Measurements from ENCODE around the gene SH3BP4. TPM values are rescaled to one million over a fixed set of nuclear protein-coding genes. Genes with fewer than 3 reads are reported as not detected.

Gene SH3BP4
- total RNA-seq, 1 donor from 2014 or later = 115 TPM

DNA sequence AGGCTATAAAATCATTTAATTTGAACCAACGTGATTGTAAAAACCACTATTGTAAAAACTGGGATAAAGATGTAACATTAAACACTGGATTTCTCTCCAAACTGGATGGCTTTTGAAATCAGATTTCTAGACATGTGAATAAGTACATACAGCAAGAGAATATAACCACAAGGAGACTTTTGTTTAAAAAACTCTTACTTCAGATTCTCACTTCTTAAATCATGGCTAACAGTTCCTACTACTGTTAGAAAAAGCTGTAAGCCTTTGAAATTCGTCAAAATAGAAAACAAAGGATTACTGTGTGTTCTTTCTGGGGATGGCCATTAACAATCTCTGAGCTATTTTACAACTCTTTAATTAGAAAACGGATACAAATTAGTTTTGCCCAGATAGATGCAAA lies 39.4 kb upstream of the SH3BP4 start:
- H3K36me3 ChIP-seq (ENCODE audit: control insufficient read depth, insufficient read depth, low read length) = no peaks in the 10 kb centered on the region
- TF ChIP-seq, protein P1, sequence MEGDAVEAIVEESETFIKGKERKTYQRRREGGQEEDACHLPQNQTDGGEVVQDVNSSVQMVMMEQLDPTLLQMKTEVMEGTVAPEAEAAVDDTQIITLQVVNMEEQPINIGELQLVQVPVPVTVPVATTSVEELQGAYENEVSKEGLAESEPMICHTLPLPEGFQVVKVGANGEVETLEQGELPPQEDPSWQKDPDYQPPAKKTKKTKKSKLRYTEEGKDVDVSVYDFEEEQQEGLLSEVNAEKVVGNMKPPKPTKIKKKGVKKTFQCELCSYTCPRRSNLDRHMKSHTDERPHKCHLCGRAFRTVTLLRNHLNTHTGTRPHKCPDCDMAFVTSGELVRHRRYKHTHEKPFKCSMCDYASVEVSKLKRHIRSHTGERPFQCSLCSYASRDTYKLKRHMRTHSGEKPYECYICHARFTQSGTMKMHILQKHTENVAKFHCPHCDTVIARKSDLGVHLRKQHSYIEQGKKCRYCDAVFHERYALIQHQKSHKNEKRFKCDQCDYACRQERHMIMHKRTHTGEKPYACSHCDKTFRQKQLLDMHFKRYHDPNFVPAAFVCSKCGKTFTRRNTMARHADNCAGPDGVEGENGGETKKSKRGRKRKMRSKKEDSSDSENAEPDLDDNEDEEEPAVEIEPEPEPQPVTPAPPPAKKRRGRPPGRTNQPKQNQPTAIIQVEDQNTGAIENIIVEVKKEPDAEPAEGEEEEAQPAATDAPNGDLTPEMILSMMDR (IDR thresholded peaks at IDR 0.05; ENCODE audit: insufficient read depth, low read length, poor library complexity, severe bottlenecking) = no peak

GRCh38 chr2:234913208-234913626 lies 38.6 kb upstream of the SH3BP4 start:
- H3K4me3 ChIP-seq (ENCODE audit: low read depth, low read length) = no peak overlapping the region
- TF ChIP-seq, protein P1 (IDR thresholded peaks at IDR 0.05; ENCODE audit: insufficient read depth, low read length, poor library complexity, severe bottlenecking) = no peak
- no peak for DNase-seq (ENCODE audit: low read depth)
- H3K27me3 ChIP-seq (ENCODE audit: control insufficient read depth, insufficient read depth, low read length) = no peaks in the 10 kb centered on the region
- H3K36me3 ChIP-seq (ENCODE audit: control insufficient read depth, insufficient read depth, low read length) = no peaks in the 10 kb centered on the region

More for the DNA sequence above, 39.4 kb upstream of the SH3BP4 start:
- Histone ChIP-seq H3K27me3 (ENCODE audit: control insufficient read depth, insufficient read depth, low read length) (no peaks in the 10 kb centered on the region), H3K4me3 (ENCODE audit: low read depth, low read length) (no peak overlapping the region)
- no peak for DNase-seq (ENCODE audit: low read depth)

GRCh38 chr2:234914371-234915154 lies 37.3 kb upstream of the SH3BP4 start:
- DNase-seq (ENCODE audit: low read depth) = no peak

GRCh38 chr2:234916674-234917073 lies 35.1 kb upstream of the SH3BP4 start:
- DNase-seq (ENCODE audit: low read depth) = no peak
- H3K27me3 ChIP-seq (ENCODE audit: control insufficient read depth, insufficient read depth, low read length) = no peaks in the 10 kb centered on the region
- H3K4me3 ChIP-seq (ENCODE audit: low read depth, low read length) = no peak overlapping the region
- no peaks in the 10 kb centered on the region for H3K36me3 ChIP-seq (ENCODE audit: control insufficient read depth, insufficient read depth, low read length)
- TF ChIP-seq, protein P1 (IDR thresholded peaks at IDR 0.05; ENCODE audit: insufficient read depth, low read length, poor library complexity, severe bottlenecking) = no peak

More at GRCh38 chr2:234914371-234915154, 37.3 kb upstream of the SH3BP4 start:
- Histone ChIP-seq H3K4me3 (ENCODE audit: low read depth, low read length) (no peak overlapping the region), H3K36me3 (ENCODE audit: control insufficient read depth, insufficient read depth, low read length) (no peaks in the 10 kb centered on the region), H3K27me3 (ENCODE audit: control insufficient read depth, insufficient read depth, low read length) (no peaks in the 10 kb centered on the region)
- TF ChIP-seq, protein P1 (IDR thresholded peaks at IDR 0.05; ENCODE audit: insufficient read depth, low read length, poor library complexity, severe bottlenecking) = no peak

DNA sequence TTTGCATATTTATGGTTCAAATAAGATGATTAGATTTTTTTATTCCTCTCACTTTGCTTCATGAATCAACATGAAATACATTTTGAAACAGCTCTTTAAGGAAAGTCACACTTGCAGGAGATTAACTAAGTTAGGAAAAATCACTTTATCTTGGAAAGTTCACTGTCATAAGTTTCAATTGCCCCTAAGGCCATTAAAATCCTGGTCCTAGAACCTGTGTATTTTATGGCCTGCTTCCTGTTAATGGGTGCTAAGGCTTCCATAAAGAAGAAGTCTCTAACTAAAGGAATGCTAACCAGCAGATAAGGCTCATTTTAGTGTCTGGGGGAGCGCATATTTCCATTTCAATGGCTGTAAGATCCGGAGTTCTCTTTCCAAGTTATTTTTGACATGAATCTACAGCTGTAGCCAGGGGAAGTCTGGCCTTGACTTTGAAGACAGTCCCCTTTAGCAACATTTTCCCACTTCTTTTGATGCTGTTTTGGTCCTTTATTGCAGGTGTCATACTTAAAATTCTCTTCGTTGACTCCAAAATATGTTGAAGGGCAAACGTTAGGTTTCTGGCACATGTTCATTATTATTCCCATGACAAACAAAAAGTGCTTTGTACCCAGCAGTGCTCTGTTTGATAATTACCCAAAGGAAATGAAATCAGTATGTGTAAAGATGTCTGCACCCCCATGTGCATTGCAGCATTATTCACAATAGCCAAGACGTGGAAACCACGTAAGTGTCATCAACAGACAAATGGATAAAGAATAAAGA lies 34.4 kb upstream of the SH3BP4 start:
- Histone ChIP-seq H3K27me3 (ENCODE audit: control insufficient read depth, insufficient read depth, low read length) (no peaks in the 10 kb centered on the region), H3K4me3 (ENCODE audit: low read depth, low read length) (no peak overlapping the region), H3K36me3 (ENCODE audit: control insufficient read depth, insufficient read depth, low read length) (no peaks in the 10 kb centered on the region)
- TF ChIP-seq, protein P1 (IDR thresholded peaks at IDR 0.05; ENCODE audit: insufficient read depth, low read length, poor library complexity, severe bottlenecking) = no peak
- DNase-seq (ENCODE audit: low read depth) = no peak
